ENCODE data around the gene NTSR1.

NTSR1 gene

DNA sequence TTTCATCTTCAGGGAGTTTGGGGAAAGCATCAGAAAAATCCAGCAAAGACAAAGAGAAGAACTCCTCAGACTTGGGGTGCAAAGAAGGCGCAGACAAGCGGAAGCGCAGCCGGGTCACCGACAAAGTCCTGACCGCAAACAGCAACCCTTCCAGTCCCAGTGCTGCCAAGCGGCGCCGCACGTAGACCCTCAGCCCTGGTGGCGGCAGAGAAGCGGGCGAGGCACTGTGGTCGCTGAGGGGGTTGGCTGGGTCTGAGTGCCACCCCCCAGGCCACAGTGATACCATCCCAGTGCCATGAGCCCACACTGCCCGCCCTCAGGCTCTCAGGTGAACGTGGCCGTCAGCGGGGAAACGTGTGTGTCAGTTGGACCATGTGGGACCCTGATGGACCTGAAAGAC lies 90.8 kb downstream of the NTSR1 start:
- H3K4me1 ChIP-seq (ENCODE audit: control insufficient read depth, insufficient read depth, low read length, poor library complexity, severe bottlenecking): peaks cover 7% of the 10 kb centered on the region
- H3K4me3 ChIP-seq (ENCODE audit: extremely low read depth, insufficient read depth, low read length, poor library complexity, severe bottlenecking): no peak overlapping the region
- WGBS, 2 experiments (ENCODE audit: insufficient coverage in 2 of 2): 94 to 99% methylated on average over 17 to 19 of the region's 19 CpGs
- H3K9me3 ChIP-seq (ENCODE audit: control insufficient read depth, low read length): no peaks in the 10 kb centered on the region
- H3K36me3 ChIP-seq (ENCODE audit: control insufficient read depth, insufficient read depth, low read length): peaks cover 42% of the 10 kb centered on the region
- no peak overlapping the region for H3K27ac ChIP-seq (ENCODE audit: low read depth, low read length, severe bottlenecking)

DNA sequence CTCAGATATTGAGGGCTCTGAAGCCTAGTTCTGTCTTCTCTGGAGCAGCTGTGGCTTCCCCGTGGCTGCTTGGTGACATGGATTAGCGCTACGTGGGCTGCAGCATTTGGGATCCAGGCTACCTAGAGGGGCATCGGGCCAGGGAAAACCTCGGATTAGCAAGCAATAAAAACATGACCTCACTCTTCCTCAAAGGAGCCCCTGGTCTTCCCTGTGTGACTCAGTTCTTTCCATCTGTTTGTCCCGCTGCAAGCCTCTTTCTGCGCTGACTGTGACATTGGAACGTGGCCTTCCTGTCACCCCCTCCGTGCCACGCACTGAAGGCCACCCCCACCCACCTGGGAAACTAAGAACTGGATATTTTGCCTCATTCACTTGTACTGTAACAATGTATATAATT lies 91.2 kb downstream of the NTSR1 start:
- Histone ChIP-seq H3K4me1 (ENCODE audit: control insufficient read depth, insufficient read depth, low read length, poor library complexity, severe bottlenecking) (peaks cover 7% of the 10 kb centered on the region), H3K27ac (ENCODE audit: low read depth, low read length, severe bottlenecking) (no peak overlapping the region), H3K36me3 (ENCODE audit: control insufficient read depth, insufficient read depth, low read length) (peaks cover 42% of the 10 kb centered on the region), H3K9me3 (ENCODE audit: control insufficient read depth, low read length) (no peaks in the 10 kb centered on the region), H3K4me3 (ENCODE audit: extremely low read depth, insufficient read depth, low read length, poor library complexity, severe bottlenecking) (no peak overlapping the region)
- 96 to 97% methylated on average over 7 to 10 of the region's 10 CpGs for WGBS, 2 experiments (ENCODE audit: insufficient coverage in 2 of 2)

DNA sequence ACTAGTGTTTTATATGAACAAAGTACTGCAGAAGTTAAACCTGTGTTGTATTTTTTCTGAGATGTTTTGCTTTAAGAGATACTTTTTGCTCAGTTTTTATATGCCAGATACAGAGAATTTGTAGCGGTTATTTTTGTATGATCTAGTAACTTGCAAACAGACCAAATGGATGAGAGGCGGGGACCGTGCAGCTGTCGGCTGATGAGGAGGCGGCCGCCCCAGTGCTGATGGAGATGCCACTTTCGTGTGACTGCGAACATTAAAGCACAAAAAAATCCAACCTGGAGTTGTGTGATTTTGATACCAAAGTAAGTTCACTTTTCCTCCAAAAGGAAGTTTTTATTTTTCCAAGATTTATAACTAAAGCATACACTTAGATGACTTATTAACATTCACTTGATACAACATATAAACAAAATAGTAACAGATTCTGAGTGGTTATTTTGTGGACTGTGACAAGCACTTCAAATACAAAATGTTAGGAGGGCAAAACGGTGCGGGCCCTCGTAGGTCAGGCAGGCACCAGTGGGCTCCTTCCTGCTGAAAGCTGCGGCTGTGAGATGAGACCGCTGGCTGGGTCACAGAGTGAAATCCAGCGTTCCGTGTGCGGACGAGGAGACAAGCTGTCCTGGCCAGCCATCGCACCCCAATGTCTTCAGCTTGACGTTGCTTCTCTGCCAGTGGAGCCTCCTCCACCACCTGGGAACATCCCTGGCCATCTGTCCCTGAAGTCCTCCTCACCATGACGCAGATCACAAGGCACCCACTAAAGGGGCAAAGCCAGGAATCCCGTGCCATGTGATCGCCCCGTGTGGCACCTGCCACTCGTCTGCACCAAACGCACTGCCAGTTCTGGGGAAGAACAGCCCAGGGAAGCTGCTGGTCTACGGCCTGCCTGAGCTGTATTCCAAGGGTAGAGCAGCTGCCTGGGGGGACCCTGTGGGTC lies 92.0 kb downstream of the NTSR1 start:
- WGBS, 2 experiments (ENCODE audit: insufficient coverage in 2 of 2): 91 to 92% methylated on average over 18 to 23 of the region's 26 CpGs
- no peaks in the 10 kb centered on the region for H3K9me3 ChIP-seq (ENCODE audit: control insufficient read depth, low read length)
- H3K36me3 ChIP-seq (ENCODE audit: control insufficient read depth, insufficient read depth, low read length): peaks cover 42% of the 10 kb centered on the region
- no peak overlapping the region for H3K4me3 ChIP-seq (ENCODE audit: extremely low read depth, insufficient read depth, low read length, poor library complexity, severe bottlenecking)
- peaks cover 7% of the 10 kb centered on the region for H3K4me1 ChIP-seq (ENCODE audit: control insufficient read depth, insufficient read depth, low read length, poor library complexity, severe bottlenecking)
- no peak overlapping the region for H3K27ac ChIP-seq (ENCODE audit: low read depth, low read length, severe bottlenecking)

DNA sequence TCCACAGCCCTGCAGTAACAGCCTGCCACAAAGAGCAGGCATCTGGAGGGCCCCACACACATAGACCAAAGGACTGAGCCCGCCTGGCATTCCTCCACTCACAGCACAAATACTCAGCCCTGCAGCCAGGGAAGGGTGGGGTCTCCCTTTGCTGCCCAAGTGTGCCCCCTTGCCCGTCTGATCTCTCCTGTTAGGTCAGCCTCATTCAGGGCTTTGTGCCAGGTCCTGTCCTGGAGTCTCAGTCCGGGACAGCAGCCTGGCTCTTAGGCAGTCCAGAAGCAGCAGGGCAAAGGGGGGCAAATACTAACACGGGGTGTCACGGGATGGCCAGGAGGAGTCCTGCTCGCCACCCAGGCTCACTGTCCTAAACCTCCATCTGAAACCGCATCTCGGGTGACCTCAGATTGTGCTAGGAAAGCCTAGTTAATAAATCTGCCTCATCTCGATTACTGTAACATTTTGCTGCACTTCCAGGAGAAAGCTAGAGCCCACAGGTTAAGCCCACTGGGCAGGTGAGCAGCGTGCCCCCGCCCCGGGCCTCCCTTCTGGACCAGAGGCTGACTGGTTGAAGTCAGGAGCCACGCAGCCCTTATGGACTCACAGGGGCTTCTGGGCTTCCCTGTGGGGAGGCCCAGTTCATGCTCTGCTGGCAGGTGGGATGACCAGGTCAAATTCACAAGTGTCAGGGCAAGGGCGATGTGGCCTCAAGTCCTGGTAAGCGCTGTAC lies 92.8 kb downstream of the NTSR1 start:
- H3K4me1 ChIP-seq (ENCODE audit: control insufficient read depth, insufficient read depth, low read length, poor library complexity, severe bottlenecking): peaks cover 13% of the 10 kb centered on the region
- no peaks in the 10 kb centered on the region for H3K9me3 ChIP-seq (ENCODE audit: control insufficient read depth, low read length)
- H3K36me3 ChIP-seq (ENCODE audit: control insufficient read depth, insufficient read depth, low read length): peaks cover 42% of the 10 kb centered on the region
- H3K4me3 ChIP-seq (ENCODE audit: extremely low read depth, insufficient read depth, low read length, poor library complexity, severe bottlenecking): no peak overlapping the region
- WGBS, 2 experiments (ENCODE audit: insufficient coverage in 2 of 2): 89 to 97% methylated on average over 14 to 15 of the region's 15 CpGs
- H3K27ac ChIP-seq (ENCODE audit: low read depth, low read length, severe bottlenecking): no peak overlapping the region

DNA sequence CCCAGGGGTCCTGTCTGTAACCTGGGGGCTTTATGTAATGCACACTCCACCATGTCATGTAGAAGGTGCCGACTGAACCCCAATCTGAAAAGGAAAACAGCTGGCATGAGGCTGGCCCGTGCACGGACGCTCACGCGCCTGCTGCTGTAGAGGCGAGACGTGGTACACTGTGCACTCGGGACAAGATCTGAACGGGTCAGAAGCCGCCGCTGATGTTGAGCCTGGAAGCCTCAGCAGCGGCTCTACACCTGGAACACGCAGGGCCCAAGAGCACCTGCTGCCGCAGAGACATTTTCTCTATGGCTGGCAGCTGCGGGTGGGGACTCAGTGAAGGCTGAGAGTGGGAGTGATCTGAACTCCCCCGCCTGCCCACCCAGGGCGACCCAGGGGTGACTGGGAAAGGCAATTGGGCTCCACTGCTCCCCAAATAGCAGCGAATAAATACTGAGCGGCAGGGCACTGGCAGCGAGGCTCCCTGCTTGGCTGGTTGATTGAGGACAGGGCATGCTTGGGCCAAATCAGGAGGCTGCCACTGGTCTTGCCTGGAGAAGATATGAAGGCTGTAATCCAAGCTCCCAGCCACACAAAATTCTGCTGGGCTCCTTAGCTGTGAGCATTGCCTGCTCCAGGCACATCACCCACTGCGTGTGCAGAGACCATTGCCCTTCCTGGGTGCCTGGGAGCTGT lies 93.5 kb downstream of the NTSR1 start:
- 91 to 94% methylated on average over 20 to 21 of the region's 22 CpGs for WGBS, 2 experiments (ENCODE audit: insufficient coverage in 2 of 2)
- H3K36me3 ChIP-seq (ENCODE audit: control insufficient read depth, insufficient read depth, low read length): peaks cover 48% of the 10 kb centered on the region

DNA sequence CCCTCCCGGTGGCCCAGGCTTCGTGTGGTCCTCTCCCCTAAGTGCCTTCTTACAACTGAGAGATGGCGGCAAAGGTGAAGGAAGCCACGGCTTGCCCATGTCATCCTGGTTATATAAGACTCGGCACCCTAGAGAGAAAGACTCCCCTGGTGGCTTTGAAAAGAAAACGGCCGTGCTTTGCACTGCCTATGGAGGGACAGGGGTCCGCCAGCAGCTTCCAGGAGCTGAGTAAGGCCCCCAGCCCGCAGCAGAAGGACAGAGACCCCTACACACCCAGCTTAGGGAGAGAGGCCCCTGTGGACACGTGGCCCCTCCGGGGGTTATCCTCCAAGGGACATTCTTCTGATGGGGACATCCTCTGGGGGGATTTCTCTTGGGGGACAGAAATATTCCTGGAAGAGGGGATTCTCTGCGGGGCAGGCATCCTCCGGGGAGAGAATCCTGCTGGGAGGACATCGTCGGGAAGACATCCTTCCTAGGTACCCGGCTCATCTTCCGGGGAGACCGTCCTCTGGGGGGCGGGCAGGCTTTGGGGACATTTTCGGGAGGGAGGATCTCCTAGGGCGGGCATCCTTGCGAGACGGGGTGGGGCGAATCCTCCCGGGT lies 95.5 kb downstream of the NTSR1 start:
- 37 to 40% methylated on average over 11 of the region's 25 CpGs for WGBS, 2 experiments (ENCODE audit: insufficient coverage in 2 of 2)
- H3K4me3 ChIP-seq (ENCODE audit: extremely low read depth, insufficient read depth, low read length, poor library complexity, severe bottlenecking): peak overlapping the region; percentile 74
- peaks cover 46% of the 10 kb centered on the region for H3K36me3 ChIP-seq (ENCODE audit: control insufficient read depth, insufficient read depth, low read length)
- no peaks in the 10 kb centered on the region for H3K9me3 ChIP-seq (ENCODE audit: control insufficient read depth, low read length)
- H3K4me1 ChIP-seq (ENCODE audit: control insufficient read depth, insufficient read depth, low read length, poor library complexity, severe bottlenecking): peaks cover 6% of the 10 kb centered on the region
- no peak overlapping the region for H3K27ac ChIP-seq (ENCODE audit: low read depth, low read length, severe bottlenecking)

More for the DNA sequence above, 93.5 kb downstream of the NTSR1 start:
- no peak overlapping the region for H3K4me3 ChIP-seq (ENCODE audit: extremely low read depth, insufficient read depth, low read length, poor library complexity, severe bottlenecking)
- no peak overlapping the region for H3K27ac ChIP-seq (ENCODE audit: low read depth, low read length, severe bottlenecking)
- H3K4me1 ChIP-seq (ENCODE audit: control insufficient read depth, insufficient read depth, low read length, poor library complexity, severe bottlenecking): peaks cover 11% of the 10 kb centered on the region
- H3K9me3 ChIP-seq (ENCODE audit: control insufficient read depth, low read length): no peaks in the 10 kb centered on the region

DNA sequence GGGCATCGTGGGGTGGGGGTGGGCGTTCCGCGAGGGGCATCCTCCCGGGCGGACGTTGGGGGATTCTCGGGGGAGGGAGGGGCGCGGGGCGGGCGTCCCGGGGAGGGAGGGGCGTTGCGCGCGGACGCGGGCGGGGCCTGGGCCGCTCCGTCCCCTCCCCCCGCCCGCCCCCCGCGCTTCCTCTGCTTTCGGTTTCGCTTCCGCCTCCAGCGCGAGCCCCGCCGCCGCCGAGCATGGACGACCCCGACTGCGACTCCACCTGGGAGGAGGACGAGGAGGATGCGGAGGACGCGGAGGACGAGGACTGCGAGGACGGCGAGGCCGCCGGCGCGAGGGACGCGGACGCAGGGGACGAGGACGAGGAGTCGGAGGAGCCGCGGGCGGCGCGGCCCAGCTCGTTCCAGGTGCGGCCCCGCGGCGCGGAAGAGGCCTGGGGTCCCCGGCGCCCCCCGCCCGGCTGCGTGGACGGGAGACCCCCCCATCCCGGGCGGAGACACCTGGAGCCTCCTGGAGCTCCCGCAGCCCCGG lies 96.1 kb downstream of the NTSR1 start, which contains the start of gene OGFR:
TSS of gene OGFR (plus strand) at position 209 of the 528 bp plus-strand sequence. CDS start at position 234, 25 bp downstream.
- Histone ChIP-seq H3K9me3 (ENCODE audit: control insufficient read depth, low read length) (no peaks in the 10 kb centered on the region), H3K4me1 (ENCODE audit: control insufficient read depth, insufficient read depth, low read length, poor library complexity, severe bottlenecking) (peaks cover 6% of the 10 kb centered on the region), H3K4me3 (ENCODE audit: extremely low read depth, insufficient read depth, low read length, poor library complexity, severe bottlenecking) (peak within 1 kb of the TSS; percentile 74), H3K36me3 (ENCODE audit: control insufficient read depth, insufficient read depth, low read length) (peaks cover 46% of the 10 kb centered on the region), H3K27ac (ENCODE audit: low read depth, low read length, severe bottlenecking) (no peak within 1 kb of the TSS)
- WGBS, 2 experiments (ENCODE audit: insufficient coverage in 2 of 2): 0% methylated on average over 22 to 27 of the region's 77 CpGs

DNA sequence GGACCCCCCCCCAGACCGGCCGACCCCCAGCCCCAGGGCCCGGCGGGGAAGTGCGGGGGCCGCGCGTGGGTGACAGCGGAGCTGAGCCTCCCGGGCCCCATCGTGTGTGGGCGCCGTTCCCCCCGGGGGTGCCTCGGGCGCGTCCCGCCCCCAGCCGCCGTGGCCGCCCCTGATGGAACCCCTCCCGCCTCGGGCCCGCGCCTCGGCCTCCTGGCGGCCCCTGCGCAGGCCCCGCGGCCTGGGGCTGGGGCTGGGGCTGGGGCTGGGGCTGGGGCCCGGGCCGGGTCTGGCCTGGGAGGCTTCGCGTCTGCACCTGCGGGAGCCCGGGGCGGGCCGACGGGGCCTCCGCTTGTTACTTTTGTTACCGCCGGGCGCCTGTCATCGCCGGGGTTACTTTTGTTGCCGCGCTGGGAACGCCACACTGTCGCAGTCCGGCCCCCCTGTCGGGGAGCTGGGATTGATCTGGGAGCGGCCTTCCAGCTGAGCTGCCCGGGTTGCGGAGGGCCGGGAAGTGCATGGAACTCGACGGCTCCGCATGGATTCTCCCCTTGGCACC lies 96.6 kb downstream of the NTSR1 start:
- Histone ChIP-seq H3K36me3 (ENCODE audit: control insufficient read depth, insufficient read depth, low read length) (peaks cover 46% of the 10 kb centered on the region), H3K4me1 (ENCODE audit: control insufficient read depth, insufficient read depth, low read length, poor library complexity, severe bottlenecking) (peaks cover 6% of the 10 kb centered on the region), H3K27ac (ENCODE audit: low read depth, low read length, severe bottlenecking) (no peak overlapping the region), H3K9me3 (ENCODE audit: control insufficient read depth, low read length) (no peaks in the 10 kb centered on the region), H3K4me3 (ENCODE audit: extremely low read depth, insufficient read depth, low read length, poor library complexity, severe bottlenecking) (peak overlapping the region; percentile 74)
- 1% methylated on average over 33 to 41 of the region's 58 CpGs for WGBS, 2 experiments (ENCODE audit: insufficient coverage in 2 of 2)

DNA sequence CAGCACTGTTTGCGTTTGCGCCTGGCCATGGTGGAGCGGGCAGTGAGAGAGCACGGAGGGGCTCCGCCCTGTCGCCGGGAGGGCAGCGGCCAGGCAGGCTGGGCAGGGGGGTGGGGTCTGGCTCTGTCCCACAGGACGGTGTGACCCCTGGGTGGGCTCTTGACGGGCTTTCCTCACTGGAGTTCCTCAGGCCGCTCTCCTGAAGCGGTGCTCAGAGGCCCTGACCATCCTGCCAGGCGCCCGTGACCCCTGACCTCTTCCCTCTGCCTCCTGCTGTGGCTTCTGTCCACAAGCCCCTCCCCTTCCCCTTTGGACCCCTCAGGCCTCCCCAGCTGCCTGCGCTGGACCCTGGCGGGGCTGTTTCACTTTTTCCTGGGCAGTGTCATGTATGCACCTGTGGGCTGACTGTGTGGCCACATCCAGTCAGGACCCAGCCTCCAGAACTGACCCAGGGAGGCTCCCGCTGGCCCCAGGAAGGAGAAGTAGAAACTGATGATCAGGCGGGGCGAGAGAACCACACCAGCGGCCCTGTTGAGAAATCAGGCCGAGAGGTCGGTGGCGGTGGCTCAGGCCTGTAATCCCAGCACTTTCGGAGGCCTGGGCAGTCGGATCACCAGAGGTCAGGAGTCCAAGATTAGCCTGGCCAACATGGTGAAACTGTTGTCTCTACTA lies 97.2 kb downstream of the NTSR1 start:
- H3K36me3 ChIP-seq (ENCODE audit: control insufficient read depth, insufficient read depth, low read length): peaks cover 47% of the 10 kb centered on the region
- WGBS, 2 experiments (ENCODE audit: insufficient coverage in 2 of 2): 39 to 42% methylated on average over 17 to 25 of the region's 25 CpGs
- H3K4me3 ChIP-seq (ENCODE audit: extremely low read depth, insufficient read depth, low read length, poor library complexity, severe bottlenecking): peak overlapping the region; percentile 74
- no peaks in the 10 kb centered on the region for H3K9me3 ChIP-seq (ENCODE audit: control insufficient read depth, low read length)
- peaks cover 6% of the 10 kb centered on the region for H3K4me1 ChIP-seq (ENCODE audit: control insufficient read depth, insufficient read depth, low read length, poor library complexity, severe bottlenecking)
- H3K27ac ChIP-seq (ENCODE audit: low read depth, low read length, severe bottlenecking): no peak overlapping the region

Measured in mesodermal cell (in vitro differentiated cells).